H1 (cell line): Measurements from ENCODE around the gene EPHA2. TPM values are rescaled to one million over a fixed set of nuclear protein-coding genes. Genes with fewer than 3 reads are reported as not detected.

Source experiments
- CTCF ChIA-PET: fragments of 300-600 bp; sonication (Branson Sonifier 250); formaldehyde crosslinking; loops from one replicate; lab custom pipeline; 2021; ENCODE audit not compliant: partially characterized antibody; lab: Charles Lee
- POLR2A ChIA-PET: fragments of 300-600 bp; sonication (Branson Sonifier 250); formaldehyde crosslinking; loops from one replicate; lab custom pipeline; 2021; ENCODE audit warnings: inconsistent platforms; ENCODE audit not compliant: partially characterized antibody; lab: Charles Lee
- DNase-seq, 2 experiments: peaks; one replicate each; pipeline versions ENCODE4 v3.0.0 to v3.0.0-alpha.2; 2010 to 2022; ENCODE audit warnings: low spot score in 2 of 2, low read depth in 1 of 2, mixed read lengths in 1 of 2
- FAIRE-seq: peaks from 2 replicates; lab custom pipeline; 2011; peaks lifted over from hg19 to GRCh38; lab: Jason Lieb, UNC
- H2AFZ ChIP-seq: 2 replicates; pipeline ENCODE4 v1.8.1; 2012; ENCODE audit warnings: low read length, inconsistent platforms
- H2AK5ac ChIP-seq: 2 replicates; pipeline ENCODE4 v1.6.1; 2013; ENCODE audit warnings: low read depth, low read length
- H2BK120ac ChIP-seq: replicated peaks from 2 replicates; pipeline ENCODE3; 2013; ENCODE audit warnings: low read depth, low read length, inconsistent platforms
- H2BK12ac ChIP-seq: 2 replicates; pipeline ENCODE4 v1.6.1; 2013; ENCODE audit warnings: low read depth, low read length
- H2BK15ac ChIP-seq: 2 replicates; pipeline ENCODE4 v1.6.1; 2013; ENCODE audit warnings: low read length
- H2BK20ac ChIP-seq: 2 replicates; pipeline ENCODE4 v1.6.1; 2013; ENCODE audit warnings: low read length
- H2BK5ac ChIP-seq: 2 replicates; pipeline ENCODE4 v1.6.1; 2013; ENCODE audit warnings: low read depth, low read length
- H3K14ac ChIP-seq: 2 replicates; pipeline ENCODE4 v1.6.1; 2013; ENCODE audit warnings: inconsistent platforms; ENCODE audit not compliant: insufficient read length
- H3K18ac ChIP-seq: 2 replicates; pipeline ENCODE4 v1.6.1; 2013; ENCODE audit warnings: low read length; ENCODE audit errors: extremely low read depth
- H3K23ac ChIP-seq: 2 replicates; pipeline ENCODE4 v1.6.1; 2013; ENCODE audit warnings: inconsistent platforms; ENCODE audit not compliant: insufficient read length
- H3K23me2 ChIP-seq: 2 replicates; pipeline ENCODE4 v1.6.1; 2013; ENCODE audit warnings: low read depth, low read length
- H3K27ac ChIP-seq: 2 replicates; pipeline ENCODE4 v1.6.1; 2011; ENCODE audit warnings: low read depth, low read length, inconsistent platforms
- H3K27me3 ChIP-seq, 4 experiments: replicated peaks in 1 of 4; 1 replicate in 1 of 4; 2 replicates in 3 of 4; pipeline versions ENCODE4 v1.6.1 to v1.8.1; 2011 to 2013; ENCODE audit warnings: low read length in 3 of 4, mild to moderate bottlenecking in 3 of 4, inconsistent platforms in 2 of 4, mixed read lengths in 2 of 4, moderate library complexity in 1 of 4; ENCODE audit not compliant: control insufficient read depth in 3 of 4, insufficient read depth in 3 of 4; ENCODE audit errors: extremely low read depth in 1 of 4
- H3K36me3 ChIP-seq, 4 experiments: 2 replicates each; pipeline versions ENCODE4 v1.6.1 to v1.8.1; 2011 to 2013; ENCODE audit warnings: mild to moderate bottlenecking in 4 of 4, low read length in 3 of 4, moderate library complexity in 2 of 4, control low read depth in 1 of 4, inconsistent platforms in 1 of 4; ENCODE audit not compliant: insufficient read depth in 4 of 4, control insufficient read depth in 2 of 4
- H3K4ac ChIP-seq: replicated peaks from 2 replicates; pipeline ENCODE3; 2013; ENCODE audit warnings: low read length, low read depth, mixed read lengths, inconsistent platforms; ENCODE audit not compliant: insufficient read length
- H3K4me1 ChIP-seq, 4 experiments: replicated peaks in 1 of 4; 1 replicate in 1 of 4; 2 replicates in 3 of 4; pipeline versions ENCODE4 v1.6.1 to v1.8.1; 2011 to 2013; ENCODE audit warnings: low read length in 3 of 4, inconsistent platforms in 2 of 4, mixed read lengths in 1 of 4; ENCODE audit not compliant: insufficient read depth in 4 of 4, control insufficient read depth in 3 of 4
- H3K4me2 ChIP-seq, 2 experiments: 2 replicates each; pipeline versions ENCODE4 v1.6.1 to v1.8.1; 2011 to 2013; ENCODE audit warnings: low read depth in 2 of 2, low read length in 2 of 2, control low read depth in 1 of 2, inconsistent platforms in 1 of 2, mild to moderate bottlenecking in 1 of 2; ENCODE audit not compliant: insufficient read depth in 1 of 2
- H3K4me3 ChIP-seq, 4 experiments: fragments of 200-600, 300-600 bp in 1 of 4; sonication (generic), shearing (Covaris generic), sonication (Bioruptor Twin) in 1 of 4; 2 replicates each; pipeline versions ENCODE4 v1.5.1 to v1.8.1; 2011 to 2016; ENCODE audit warnings: low read length in 4 of 4, low read depth in 3 of 4, control low read depth in 2 of 4, inconsistent platforms in 2 of 4, mild to moderate bottlenecking in 2 of 4, mixed read lengths in 1 of 4, moderate library complexity in 1 of 4; ENCODE audit not compliant: insufficient read depth in 2 of 4; ENCODE audit errors: extremely low read depth in 1 of 4
- H3K56ac ChIP-seq: replicated peaks from 2 replicates; pipeline ENCODE3; 2013; ENCODE audit warnings: low read depth, mild to moderate bottlenecking, mixed read lengths, low read length, inconsistent platforms; ENCODE audit not compliant: insufficient read length
- H3K79me1 ChIP-seq: 2 replicates; pipeline ENCODE4 v1.6.1; 2013; ENCODE audit warnings: low read depth, low read length, control low read depth
- H3K79me2 ChIP-seq, 2 experiments: 2 replicates each; pipeline versions ENCODE4 v1.6.1 to v1.8.1; 2012 to 2013; ENCODE audit warnings: low read length in 2 of 2, mild to moderate bottlenecking in 2 of 2, inconsistent platforms in 1 of 2; ENCODE audit not compliant: insufficient read depth in 2 of 2, control insufficient read depth in 1 of 2
- H3K9ac ChIP-seq, 4 experiments: replicated peaks in 1 of 4; 1 replicate in 1 of 4; 2 replicates in 3 of 4; pipeline versions ENCODE4 v1.6.1 to v1.8.1; 2011 to 2013; ENCODE audit warnings: low read depth in 3 of 4, low read length in 3 of 4, control low read depth in 2 of 4, mild to moderate bottlenecking in 2 of 4, moderate library complexity in 2 of 4, inconsistent platforms in 1 of 4; ENCODE audit errors: extremely low read depth in 1 of 4
- H3K9me3 ChIP-seq, 2 experiments: 2 replicates each; pipeline versions ENCODE4 v1.6.1 to v1.8.1; 2012 to 2013; ENCODE audit warnings: mild to moderate bottlenecking in 2 of 2, moderate library complexity in 2 of 2, control low read depth in 1 of 2, inconsistent platforms in 1 of 2, low read depth in 1 of 2, low read length in 1 of 2, mixed read lengths in 1 of 2; ENCODE audit not compliant: insufficient read depth in 2 of 2
- H4K20me1 ChIP-seq, 2 experiments: replicated peaks in 1 of 2; 2 replicates each; pipeline versions ENCODE3 to v1.8.1; 2011 to 2013; ENCODE audit warnings: inconsistent platforms in 2 of 2, low read length in 2 of 2, mild to moderate bottlenecking in 1 of 2; ENCODE audit not compliant: insufficient read depth in 2 of 2, control insufficient read depth in 1 of 2
- H4K5ac ChIP-seq: 2 replicates; pipeline ENCODE4 v1.6.1; 2013; ENCODE audit warnings: low read length, low read depth, mixed read lengths, inconsistent platforms; ENCODE audit not compliant: insufficient read length
- H4K8ac ChIP-seq: 2 replicates; pipeline ENCODE4 v1.8.0; 2013; ENCODE audit warnings: mild to moderate bottlenecking, moderate library complexity, low read length, inconsistent platforms; ENCODE audit not compliant: insufficient read depth; ENCODE audit errors: extremely low read depth
- H4K91ac ChIP-seq: replicated peaks from 2 replicates; pipeline ENCODE3; 2013; ENCODE audit warnings: low read length, mixed read lengths, inconsistent platforms; ENCODE audit not compliant: insufficient read length
- CTBP2 ChIP-seq: IDR thresholded peaks from 2 replicates; pipeline ENCODE4 v1.7.0; 2011; ENCODE audit warnings: borderline replicate concordance, mild to moderate bottlenecking, moderate library complexity, mixed read lengths, low read length; ENCODE audit not compliant: insufficient read depth, insufficient read length
- FOSL1 ChIP-seq: IDR thresholded peaks from 2 replicates; pipeline ENCODE4 v1.6.1; 2011; ENCODE audit warnings: mild to moderate bottlenecking, low read depth, low read length, moderate library complexity; ENCODE audit not compliant: insufficient read depth
- HDAC2 ChIP-seq, 2 experiments: fragments of 300-600 bp in 1 of 2; sonication (generic) in 1 of 2; IDR thresholded peaks; 2 replicates each; pipeline ENCODE4 v1.6.1; 2011 to 2012; ENCODE audit warnings: low read depth in 2 of 2, low read length in 2 of 2, mild to moderate bottlenecking in 2 of 2, moderate library complexity in 2 of 2, borderline replicate concordance in 1 of 2, inconsistent platforms in 1 of 2
- RXRA ChIP-seq: IDR thresholded peaks from 2 replicates; pipeline ENCODE4 v1.6.1; 2011; ENCODE audit warnings: low read depth, mild to moderate bottlenecking, low read length, moderate library complexity; ENCODE audit not compliant: insufficient read depth
- WGBS, 2 experiments: shearing (Covaris generic) in 1 of 2; methylation state at CpG; one replicate each; pipeline versions ENCODE4 v1.1.6 to v1.1.7; 2013 to 2015; ENCODE audit warnings: low lambda C conversion rate in 2 of 2, mixed read lengths in 2 of 2, inconsistent platforms in 1 of 2, low coverage in 1 of 2, missing lambda C conversion rate in 1 of 2; ENCODE audit not compliant: insufficient replicate concordance in 2 of 2, insufficient coverage in 1 of 2, insufficient read length in 1 of 2; ENCODE audit errors: extremely low coverage in 1 of 2, missing lambda C conversion rate in 1 of 2; 5-methylcytosine and 5-hydroxymethylcytosine counted together
- polyA plus RNA-seq, 7 experiments: library from polyadenylated mRNA; depleted of rRNA in 3 of 7; stranded (reverse) in 5 of 7; unstranded in 2 of 7; fragments of >200 nt in 5 of 7; fragments of 200-250 nt in 2 of 7; gene quantifications; 1 replicate in 5 of 7; 2 replicates in 1 of 7; 4 replicates in 1 of 7; pipeline versions ENCODE4 v1.2.1 to v1.2.3, GENCODE V29; 2011 to 2013; ENCODE audit warnings: missing spikeins in 2 of 7, mixed read lengths in 2 of 7
- total RNA-seq: library from RNA; stranded (reverse); fragmentation: NEBNext Ultra II Directional; extraction: Animal tissue kit (Norgen Biotek cat#: 25700); gene quantifications from 2 replicates; pipeline ENCODE4 v1.2.1, GENCODE V29; 2021

EPHA2 gene
- total and polyA plus RNA-seq, 2 of the 8 experiments (the other 6 are each of a cell fraction or from before 2014, with no cell fraction given) = 26.8 to 33.6 TPM

DNA sequence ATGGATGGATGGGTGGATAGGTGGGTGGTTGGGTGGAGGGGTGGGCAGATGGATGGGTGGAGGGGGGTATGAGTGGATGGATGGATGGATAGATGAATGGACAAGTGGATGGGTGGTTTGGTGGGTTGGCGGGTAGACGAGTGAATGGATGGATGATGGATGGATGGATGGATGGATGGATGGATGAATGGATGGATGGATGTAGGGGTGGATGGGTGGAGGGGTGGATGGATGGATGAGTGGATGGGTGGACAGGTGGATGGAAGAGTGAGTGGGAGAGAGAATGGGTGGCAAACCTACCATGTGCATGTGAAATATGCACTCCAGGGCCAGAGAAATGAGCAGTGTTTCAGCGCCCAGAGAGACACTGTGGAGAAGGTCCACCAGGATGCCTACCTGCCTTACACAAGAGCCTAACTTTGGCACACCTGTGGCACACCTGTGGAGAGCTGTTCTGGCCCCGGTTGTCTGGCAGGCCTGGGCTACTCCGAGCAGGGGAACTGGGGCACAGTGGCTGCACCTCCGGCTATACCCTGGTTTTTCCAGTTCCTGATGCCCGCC, 12.8 kb downstream of the EPHA2 start:
- Histone ChIP-seq H3K4me3 (no peak overlapping the region), H3K23ac (no peak overlapping the region), H3K79me2 (peaks cover 4 to 75% of the 10 kb centered on the region in 2 experiments; a peak in 3 of 4 replicates), H2BK20ac (no peak overlapping the region), H3K56ac (peak overlapping the region; percentile 21), H2BK5ac (peak overlapping the region; percentile 86), H4K5ac (no peak overlapping the region), H3K18ac (no peak overlapping the region), H3K36me3 (peaks cover 5 to 19% (median 8%) of the 10 kb centered on the region in 4 experiments), H2AFZ (no peak overlapping the region), H2BK120ac (no peak overlapping the region), H4K91ac (no peak overlapping the region), H3K4me1 (peaks cover 18 to 52% (median 37%) of the 10 kb centered on the region in 4 experiments), H3K27me3 (no peaks in the 10 kb centered on the region), H3K14ac (no peak overlapping the region), H3K9me3 (no peaks in the 10 kb centered on the region), H3K4ac (no peak overlapping the region), H4K20me1 (peaks cover 16 to 48% of the 10 kb centered on the region in 2 experiments), H3K79me1 (peaks cover 27% of the 10 kb centered on the region), H2BK15ac (peak overlapping the region; percentile 48; the same call in 1 of the 2 replicates), H2AK5ac (no peak overlapping the region), H3K9ac (no peak overlapping the region), H4K8ac (peak overlapping the region; percentile 64; the same call in 1 of the 2 replicates), H3K23me2 (peaks cover 9% of the 10 kb centered on the region), H2BK12ac (peak overlapping the region; percentile 33; the same call in 1 of the 2 replicates), H3K27ac (no peak overlapping the region), H3K4me2 (no peak overlapping the region)
- TF ChIP-seq FOSL1 = no peak
- TF ChIP-seq RXRA = no peak
- TF ChIP-seq HDAC2 (IDR thresholded peaks at IDR 0.05; ENCODE audit: borderline replicate concordance in 1 of 2, low read depth in 2 of 2, low read length in 2 of 2) = no peak
- no peak for TF ChIP-seq CTBP2
- POLR2A ChIA-PET = interaction anchor here (1.4 to 5.8 kb wide), 2 partner anchors 13 to 24 kb away, joined by 3 to 52 read pairs; partner anchors contain the start of gene EPHA2
- WGBS, 2 experiments = 91 to 100% methylated on average over 2 to 7 of the region's 7 CpGs
- DNase-seq (no peak), FAIRE-seq (no peak)
- CTCF ChIA-PET = interaction anchor here (0.7 to 14.5 kb wide), 3 partner anchors 12 to 78 kb away, joined by 3 to 202 read pairs (median 5); no protein-coding TSS in a partner anchor
